Gastrocnemius medialis (tissue), 4 donors: ENCODE results near the gene GAP43. TPM values are rescaled to one million over a fixed set of nuclear protein-coding genes. Genes with fewer than 3 reads are reported as not detected.
A peak's percentile ranks its signal among the peaks of the same experiment; 100 is the strongest.

Source experiments
- ATAC-seq, 2 donors: fragments of 150-250 bp; one replicate each; pipeline ENCODE4 v1.9.1; 2016
- DNase-seq, 2 donors: peaks; one replicate each; pipeline ENCODE4 v3.0.0-alpha.2; 2019
- H3K27ac ChIP-seq, 4 donors: fragments of 200-600 bp; sonication (generic); 1 replicate in 1 of 4; 2 replicates in 3 of 4; pipeline ENCODE4 v1.5.1; 2016 to 2018; ENCODE audit warnings: mild to moderate bottlenecking in 2 of 4, moderate library complexity in 1 of 4
- H3K27me3 ChIP-seq, 3 donors: fragments of 200-600 bp; sonication (generic) in 2 of 3; 1 replicate in 1 of 3; 2 replicates in 2 of 3; pipeline versions ENCODE4 v1.5.1 to v1.6.0; 2016 to 2019; ENCODE audit warnings: mild to moderate bottlenecking in 1 of 3, moderate library complexity in 1 of 3
- H3K36me3 ChIP-seq, 2 donors: fragments of 200-600 bp; sonication (generic) in 1 of 2; one replicate each; pipeline ENCODE4 v1.5.1; 2017 to 2018
- H3K4me1 ChIP-seq, 2 donors: fragments of 200-600 bp; sonication (generic) in 1 of 2; one replicate each; pipeline ENCODE4 v1.5.1; 2016 to 2017; ENCODE audit warnings: mild to moderate bottlenecking in 2 of 2
- H3K4me3 ChIP-seq, 4 donors: fragments of 200-600 bp; sonication (generic) in 3 of 4; 1 replicate in 1 of 4; 2 replicates in 3 of 4; pipeline ENCODE4 v1.5.1; 2016 to 2019; ENCODE audit warnings: mild to moderate bottlenecking in 2 of 4
- H3K9me3 ChIP-seq, 3 donors: fragments of 200-600 bp; sonication (generic) in 2 of 3; 1 replicate in 1 of 3; 2 replicates in 2 of 3; pipeline ENCODE4 v1.5.1; 2016 to 2019
- POLR2A ChIP-seq, 2 donors: fragments of 450-650 bp; IDR thresholded peaks; one replicate each; pipeline ENCODE4 v1.6.1; 2017; ENCODE audit warnings: antibody characterized with exemption in 2 of 2, mild to moderate bottlenecking in 2 of 2, moderate library complexity in 2 of 2
- in situ Hi-C, 4 donors: fragments of 200-750 bp; cut with MboI; loops; one replicate each; pipeline versions ENCODE4 v1.15.0 to v1.8.0; 2017; ENCODE audit warnings: low sequenced_read_pairs in 4 of 4
- intact Hi-C: fragments of 100-400 bp; cut with DNase I; formaldehyde crosslinking; loops from one replicate; pipeline ENCODE4 v1.15.1; 2023; ENCODE audit warnings: low total_unique reads
- total RNA-seq, 4 donors: library from RNA; depleted of rRNA; stranded (reverse); fragments of >200 nt; gene quantifications; one replicate each; pipeline versions ENCODE4 v1.1.0 to v1.2.3, GENCODE V29; 2016
- TF ChIP-seq, protein P1 (sequence below), 5 experiments: fragments of 450-650 bp in 3 of 5; fragments of 200-600 bp in 2 of 5; sonication (generic) in 2 of 5; IDR thresholded peaks in 4 of 5; conservative IDR thresholded peaks in 1 of 5; 1 replicate in 4 of 5; 2 replicates in 1 of 5; pipeline ENCODE4 v1.5.1; 2016 to 2019; ENCODE audit warnings: antibody characterized with exemption in 5 of 5, mild to moderate bottlenecking in 3 of 5, moderate library complexity in 3 of 5

Gene GAP43
- total RNA-seq, 4 donors from 2014 or later: 0.20 TPM; not detected in 3

DNA sequence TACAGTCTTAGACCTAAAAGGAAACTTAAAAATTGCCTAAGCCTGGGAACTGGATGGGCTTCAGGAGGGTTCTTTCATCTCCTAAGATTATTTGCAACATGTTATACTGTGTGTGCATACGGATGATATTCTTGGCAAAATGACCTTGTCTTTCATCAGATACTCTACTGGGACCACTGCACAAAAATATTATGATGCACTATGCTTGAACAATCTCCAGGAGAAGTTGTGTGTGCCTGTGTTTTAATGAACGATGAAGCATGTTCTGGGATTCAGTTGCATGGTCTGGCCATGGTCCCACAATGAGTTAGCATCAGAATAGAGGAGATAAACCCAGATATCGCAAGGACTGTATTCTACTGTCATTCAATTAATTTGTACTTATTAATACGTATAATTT, 68.7 kb downstream of the GAP43 start:
- H3K9me3 ChIP-seq: no peaks in the 10 kb centered on the region
- DNase-seq (no peak), ATAC-seq (no peak)
- TF ChIP-seq, protein P1, sequence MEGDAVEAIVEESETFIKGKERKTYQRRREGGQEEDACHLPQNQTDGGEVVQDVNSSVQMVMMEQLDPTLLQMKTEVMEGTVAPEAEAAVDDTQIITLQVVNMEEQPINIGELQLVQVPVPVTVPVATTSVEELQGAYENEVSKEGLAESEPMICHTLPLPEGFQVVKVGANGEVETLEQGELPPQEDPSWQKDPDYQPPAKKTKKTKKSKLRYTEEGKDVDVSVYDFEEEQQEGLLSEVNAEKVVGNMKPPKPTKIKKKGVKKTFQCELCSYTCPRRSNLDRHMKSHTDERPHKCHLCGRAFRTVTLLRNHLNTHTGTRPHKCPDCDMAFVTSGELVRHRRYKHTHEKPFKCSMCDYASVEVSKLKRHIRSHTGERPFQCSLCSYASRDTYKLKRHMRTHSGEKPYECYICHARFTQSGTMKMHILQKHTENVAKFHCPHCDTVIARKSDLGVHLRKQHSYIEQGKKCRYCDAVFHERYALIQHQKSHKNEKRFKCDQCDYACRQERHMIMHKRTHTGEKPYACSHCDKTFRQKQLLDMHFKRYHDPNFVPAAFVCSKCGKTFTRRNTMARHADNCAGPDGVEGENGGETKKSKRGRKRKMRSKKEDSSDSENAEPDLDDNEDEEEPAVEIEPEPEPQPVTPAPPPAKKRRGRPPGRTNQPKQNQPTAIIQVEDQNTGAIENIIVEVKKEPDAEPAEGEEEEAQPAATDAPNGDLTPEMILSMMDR (IDR thresholded peaks at IDR 0.05 in 4 of 5, conservative IDR thresholded peaks at IDR 0.05 in 1 of 5): no peak
- TF ChIP-seq POLR2A (IDR thresholded peaks at IDR 0.05): no peak
- no peak overlapping the region for H3K27ac ChIP-seq
- no peaks in the 10 kb centered on the region for H3K27me3 ChIP-seq
- no peaks in the 10 kb centered on the region for H3K4me1 ChIP-seq
- intact Hi-C loops (loop anchor here (2.0 to 5.0 kb wide), 2 partner anchors 90 to 591 kb away; no protein-coding TSS in a partner anchor), in situ Hi-C loops (loop anchor here (5.0 to 25.0 kb wide), 3 partner anchors 470 to 855 kb away; no protein-coding TSS in a partner anchor)
- H3K36me3 ChIP-seq: no peaks in the 10 kb centered on the region
- no peak overlapping the region for H3K4me3 ChIP-seq

DNA sequence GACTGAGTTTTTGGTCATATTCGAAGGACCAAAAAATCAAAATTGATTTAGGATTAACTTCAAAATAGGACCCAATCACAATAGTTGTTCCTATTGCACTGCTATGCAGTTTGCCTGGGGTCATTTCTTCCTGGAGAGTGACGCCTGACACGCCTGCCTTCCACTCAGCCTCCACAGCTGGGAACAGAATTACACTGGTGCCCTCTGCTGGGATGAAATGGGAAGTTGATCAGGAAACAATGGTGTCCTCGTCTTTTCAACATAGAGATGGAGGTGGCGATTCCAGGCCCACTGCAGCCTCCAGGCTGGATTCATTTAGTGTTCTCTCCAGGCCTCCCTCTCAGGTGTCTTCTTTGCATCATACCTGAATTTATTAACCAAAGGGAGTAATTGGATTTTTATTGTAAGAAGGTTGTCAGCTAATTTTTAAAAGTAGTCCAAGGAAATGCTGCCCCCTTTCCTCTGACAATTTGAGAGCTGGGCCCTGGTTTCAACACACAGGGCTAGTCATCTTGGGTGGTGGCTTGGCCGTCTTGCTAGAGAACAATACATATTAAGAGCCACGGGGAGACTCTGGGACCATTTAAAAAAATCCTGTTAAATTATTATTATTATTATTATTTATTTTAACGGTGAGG, 69.7 kb downstream of the GAP43 start:
- no peaks in the 10 kb centered on the region for H3K4me1 ChIP-seq
- intact Hi-C loops (loop anchor here (1.0 to 5.0 kb wide), 3 partner anchors 89 to 592 kb away; no protein-coding TSS in a partner anchor), in situ Hi-C loops (loop anchor here (5.0 to 25.0 kb wide), 3 partner anchors 471 to 856 kb away; no protein-coding TSS in a partner anchor)
- ATAC-seq (peak; percentile 93 to 97), DNase-seq (peak; percentile 48 to 64)
- H3K27ac ChIP-seq: no peak overlapping the region
- no peaks in the 10 kb centered on the region for H3K9me3 ChIP-seq
- H3K4me3 ChIP-seq: no peak overlapping the region
- TF ChIP-seq, protein P1 (IDR thresholded peaks at IDR 0.05 in 4 of 5, conservative IDR thresholded peaks at IDR 0.05 in 1 of 5): peak; percentile 67 to 85 (median 79)
- no peak for TF ChIP-seq POLR2A (IDR thresholded peaks at IDR 0.05)
- H3K36me3 ChIP-seq: no peaks in the 10 kb centered on the region
- no peaks in the 10 kb centered on the region for H3K27me3 ChIP-seq

GRCh38 chr3:115693868-115694267, 70.6 kb downstream of the GAP43 start:
- no peaks in the 10 kb centered on the region for H3K36me3 ChIP-seq
- TF ChIP-seq POLR2A (IDR thresholded peaks at IDR 0.05): no peak
- TF ChIP-seq, protein P1 (IDR thresholded peaks at IDR 0.05 in 4 of 5, conservative IDR thresholded peaks at IDR 0.05 in 1 of 5): no peak
- H3K27ac ChIP-seq: no peak overlapping the region
- no peak overlapping the region for H3K4me3 ChIP-seq
- H3K27me3 ChIP-seq: no peaks in the 10 kb centered on the region
- DNase-seq (no peak), ATAC-seq (no peak)
- H3K4me1 ChIP-seq: no peaks in the 10 kb centered on the region
- intact Hi-C loops: loop anchor here (1.0 to 5.0 kb wide), 3 partner anchors 88 to 593 kb away; no protein-coding TSS in a partner anchor
- in situ Hi-C loops: loop anchor here (5.0 to 25.0 kb wide), 3 partner anchors 472 to 857 kb away; no protein-coding TSS in a partner anchor
- H3K9me3 ChIP-seq: no peaks in the 10 kb centered on the region

DNA sequence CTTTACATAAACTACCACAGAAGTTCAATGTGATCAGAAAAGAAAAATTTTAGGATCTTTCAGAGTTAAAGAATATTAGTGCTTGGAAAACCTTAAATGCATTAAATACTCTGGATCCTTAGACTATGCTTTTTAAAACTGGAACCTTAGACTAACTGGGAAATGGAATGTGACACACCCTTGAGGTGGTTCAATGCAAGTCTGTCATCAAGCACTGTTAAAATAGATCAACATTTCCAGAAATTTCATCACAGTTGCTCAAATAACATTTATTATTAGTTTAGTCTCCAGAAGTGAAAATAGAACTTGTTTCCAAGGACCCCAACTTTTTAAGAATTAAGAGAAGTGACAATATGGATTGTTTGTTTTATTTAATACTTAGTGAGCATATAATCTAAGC, 71.8 kb downstream of the GAP43 start:
- no peaks in the 10 kb centered on the region for H3K9me3 ChIP-seq
- H3K36me3 ChIP-seq: no peaks in the 10 kb centered on the region
- intact Hi-C loops (no loop called here), in situ Hi-C loops (loop anchor here (10.0 to 25.0 kb wide), 2 partner anchors 480 to 858 kb away; no protein-coding TSS in a partner anchor)
- H3K27me3 ChIP-seq: no peaks in the 10 kb centered on the region
- ATAC-seq (no peak), DNase-seq (no peak)
- TF ChIP-seq, protein P1 (IDR thresholded peaks at IDR 0.05 in 4 of 5, conservative IDR thresholded peaks at IDR 0.05 in 1 of 5): no peak
- TF ChIP-seq POLR2A (IDR thresholded peaks at IDR 0.05): no peak
- no peak overlapping the region for H3K27ac ChIP-seq
- no peaks in the 10 kb centered on the region for H3K4me1 ChIP-seq
- H3K4me3 ChIP-seq: no peak overlapping the region
